Germinal center (tissue), 1 donor: ENCODE measurements around the gene NBEAL1.
A peak's percentile ranks its signal among the peaks of the same experiment; 100 is the strongest.
"Not testable (repeated sequence)": the region's sequence is repeated elsewhere in the genome, so short reads cannot be mapped to it uniquely, and the experiment has no call there.

ENCODE experiments used
- DNase-seq: peaks from one replicate; pipeline ENCODE4 v3.0.0; 2012; ENCODE audit warnings: mixed read lengths, low spot score

NBEAL1 gene

DNA sequence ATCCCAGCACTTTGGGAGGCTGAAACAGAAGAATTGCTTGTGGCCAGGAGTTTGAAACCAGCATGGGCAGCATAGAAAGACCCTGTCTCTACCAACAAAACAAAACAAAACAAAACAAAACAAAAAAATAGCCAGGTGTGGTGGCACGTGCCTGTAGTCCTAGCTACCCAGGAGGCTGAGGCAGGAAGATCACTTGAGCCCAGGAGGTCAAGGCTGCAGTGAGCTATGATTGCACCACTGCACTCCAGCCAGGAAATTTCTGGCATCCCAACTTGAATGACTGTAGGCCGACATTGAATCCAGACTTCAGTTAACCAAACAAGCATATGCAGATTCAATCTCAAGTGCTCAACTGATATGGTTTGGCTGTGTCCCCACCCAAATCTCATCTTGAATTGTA is 215.0 kb downstream of the NBEAL1 start:
- DNase-seq, result not testable (repeated sequence)

DNA sequence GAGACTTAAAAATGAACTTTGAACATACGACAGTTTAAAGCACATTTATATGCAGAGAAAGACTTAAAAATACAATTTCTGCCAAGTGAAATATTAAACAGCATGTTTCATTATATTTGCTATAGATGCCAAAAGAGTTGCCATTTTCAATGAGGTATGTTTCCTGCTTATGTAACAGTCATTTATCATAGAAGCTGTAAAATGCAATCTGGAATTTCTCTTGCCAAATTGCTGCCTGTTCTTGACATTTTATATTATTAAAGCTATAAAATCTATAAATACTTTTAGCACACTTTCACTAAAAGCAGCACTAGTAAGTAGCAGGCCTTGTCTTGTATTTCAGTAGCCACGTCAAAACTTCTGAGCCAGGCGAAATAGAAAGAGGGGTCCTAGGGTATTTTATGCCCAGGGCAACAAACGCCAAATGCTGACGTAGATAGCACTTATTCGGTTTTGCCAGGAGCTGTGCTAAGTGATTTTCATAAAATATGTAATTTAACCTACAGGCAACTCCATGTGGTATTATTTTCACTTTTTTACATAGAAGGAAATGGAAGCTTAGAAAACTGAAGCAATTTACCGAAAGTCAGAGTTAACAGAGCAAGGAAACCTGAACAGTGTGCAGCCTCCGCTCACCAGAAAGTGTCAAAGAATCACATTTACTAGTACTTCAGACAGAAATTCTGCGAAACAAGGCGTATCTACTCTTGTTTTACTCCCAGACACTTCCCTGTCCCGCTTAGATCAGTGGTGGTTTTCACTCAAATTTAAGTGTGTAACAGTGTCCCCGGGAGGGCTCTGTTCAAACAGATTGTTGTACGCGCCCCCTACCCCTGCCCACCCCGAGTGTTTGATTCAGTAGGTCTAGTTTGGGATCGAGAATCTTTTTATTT is 222.9 kb downstream of the NBEAL1 start:
- DNase-seq, result no peak

DNA sequence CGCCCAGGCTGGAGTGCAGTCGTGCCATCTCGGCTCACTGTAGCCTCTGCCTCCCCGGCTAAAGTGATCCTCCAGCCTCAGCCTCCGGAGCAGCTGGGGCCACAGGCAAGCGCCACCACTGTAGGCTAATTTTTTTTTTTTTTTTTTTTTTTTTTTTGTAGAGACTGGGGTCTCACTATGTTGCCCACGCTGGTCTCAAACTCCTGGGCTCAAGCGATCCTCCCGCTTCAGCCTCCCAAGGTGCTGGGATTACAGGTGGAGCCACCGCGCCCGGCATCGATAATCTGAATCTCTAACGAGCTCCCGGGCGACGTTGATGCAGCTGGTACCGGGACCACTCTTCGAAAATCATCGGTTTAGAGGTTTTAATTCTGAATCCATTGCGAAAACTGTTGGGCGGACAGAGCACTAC is 223.6 kb downstream of the NBEAL1 start:
- no peak for DNase-seq

DNA sequence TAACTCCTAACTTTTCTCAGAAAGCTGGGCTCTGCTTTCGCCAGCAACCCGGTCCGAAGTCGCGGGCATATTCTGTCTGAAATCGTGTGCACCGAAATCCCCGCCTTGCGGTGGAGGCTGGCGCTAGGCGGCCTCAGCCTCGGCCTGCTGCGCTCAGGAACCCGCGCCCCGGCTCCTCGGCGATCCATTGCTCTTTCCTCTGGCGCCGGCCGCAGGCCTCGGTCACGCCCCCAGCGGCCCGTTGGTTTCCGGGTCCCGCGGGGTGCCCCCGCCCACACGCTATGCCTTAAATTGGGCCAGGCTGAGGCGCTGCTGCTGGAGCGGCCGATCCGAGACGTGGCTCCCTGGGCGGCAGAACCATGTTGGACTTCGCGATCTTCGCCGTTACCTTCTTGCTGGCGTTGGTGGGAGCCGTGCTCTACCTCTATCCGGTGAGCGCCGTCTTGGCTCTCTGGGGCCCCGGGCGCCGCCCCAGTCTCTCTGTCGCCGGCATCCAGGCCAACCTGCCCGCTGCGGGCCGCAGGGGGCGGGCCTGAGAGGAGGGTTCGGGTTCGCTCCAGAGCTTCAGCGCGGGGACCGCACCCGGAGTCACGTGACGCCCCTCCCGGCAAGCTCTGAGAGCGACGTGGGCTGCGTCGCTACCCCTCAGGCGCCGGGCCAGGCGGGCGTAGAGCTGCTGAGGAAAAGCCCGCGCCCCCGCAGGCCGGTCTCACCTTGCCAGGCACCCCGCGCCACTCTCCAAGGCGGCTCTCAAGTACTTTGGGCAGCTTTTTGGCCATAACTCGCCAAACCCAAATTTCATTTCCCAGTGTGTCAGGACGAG is 224.2 kb downstream of the NBEAL1 start, which contains the start of gene CYP20A1:
Gene CYP20A1, plus strand, starts transcription at position 315 of the 823 bp plus-strand sequence. Its CDS starts 45 bp downstream, at position 360.
- DNase-seq, result peak; percentile 92

DNA sequence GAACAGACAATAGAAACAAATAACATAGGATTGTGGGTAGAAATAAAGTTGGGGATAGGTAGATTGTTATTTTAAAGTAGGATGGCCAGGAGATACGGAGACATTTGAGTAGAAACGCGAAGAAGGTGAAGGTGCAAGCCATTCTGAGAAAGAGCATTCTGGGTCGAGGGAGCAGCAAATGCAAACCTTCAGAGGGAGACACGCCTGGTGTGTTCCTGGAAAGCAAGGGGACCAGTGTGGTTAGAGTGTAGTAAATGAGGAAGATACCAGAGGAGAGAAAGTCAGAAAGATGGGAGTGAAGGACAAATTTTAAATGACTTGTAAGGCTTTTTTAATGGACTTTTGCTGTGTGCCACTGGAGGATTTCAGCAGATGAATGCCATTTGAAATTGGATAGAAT is 225.8 kb downstream of the NBEAL1 start:
- no peak for DNase-seq

DNA sequence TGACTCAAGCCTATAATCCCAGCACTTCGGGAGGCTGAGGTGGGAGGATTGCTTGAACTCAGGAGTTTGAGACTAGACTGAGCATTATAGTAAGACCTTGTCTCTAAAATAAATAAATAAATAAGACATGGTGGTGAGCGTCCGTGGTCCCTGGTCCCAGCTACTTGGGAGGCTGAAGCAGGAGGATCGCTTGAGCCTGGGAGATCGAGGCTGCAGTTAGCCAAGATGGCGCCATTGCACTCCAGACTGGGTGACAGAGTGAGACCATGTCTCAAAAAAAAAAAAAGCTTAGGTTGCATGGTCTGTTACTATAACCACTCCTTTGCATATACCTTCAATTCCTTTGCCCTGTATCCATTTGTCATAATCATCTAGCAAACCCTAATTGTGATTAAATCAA is 227.8 kb downstream of the NBEAL1 start:
- DNase-seq, result no peak

DNA sequence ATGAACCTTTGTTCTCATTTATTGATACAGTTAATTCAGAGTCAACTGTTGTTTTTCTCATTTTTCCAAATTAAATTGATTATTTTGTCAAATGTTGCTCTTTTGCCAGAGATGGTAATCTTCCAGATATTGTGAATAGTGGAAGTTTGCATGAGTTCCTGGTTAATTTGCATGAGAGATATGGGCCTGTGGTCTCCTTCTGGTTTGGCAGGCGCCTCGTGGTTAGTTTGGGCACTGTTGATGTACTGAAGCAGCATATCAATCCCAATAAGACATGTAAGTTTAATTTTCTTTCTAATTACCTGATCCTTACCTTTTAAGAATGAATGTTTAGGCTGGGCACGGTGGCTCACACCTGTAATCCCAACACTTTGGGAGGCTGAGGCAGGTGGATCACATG is 232.0 kb downstream of the NBEAL1 start:
- no peak for DNase-seq

DNA sequence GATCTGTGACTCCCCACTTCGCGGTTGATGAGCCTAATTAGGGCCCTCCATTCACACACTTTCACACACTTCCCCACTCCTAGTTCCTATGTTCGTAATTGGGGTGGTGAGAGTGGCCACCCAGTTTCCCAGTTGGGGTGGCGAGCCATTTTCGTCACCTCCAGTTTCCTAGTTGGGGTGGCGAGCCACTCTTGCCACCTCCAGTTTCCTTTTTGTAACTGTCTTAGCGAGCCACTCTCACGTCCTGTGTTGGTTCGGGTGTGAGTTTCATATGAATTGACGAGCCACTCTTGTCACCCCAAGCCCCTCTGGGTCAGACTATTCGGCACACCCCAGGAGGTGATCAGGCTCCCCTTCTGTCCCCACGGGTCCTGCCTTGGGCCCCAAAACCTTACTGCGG is 238.1 kb downstream of the NBEAL1 start:
- DNase-seq, result no peak

DNA sequence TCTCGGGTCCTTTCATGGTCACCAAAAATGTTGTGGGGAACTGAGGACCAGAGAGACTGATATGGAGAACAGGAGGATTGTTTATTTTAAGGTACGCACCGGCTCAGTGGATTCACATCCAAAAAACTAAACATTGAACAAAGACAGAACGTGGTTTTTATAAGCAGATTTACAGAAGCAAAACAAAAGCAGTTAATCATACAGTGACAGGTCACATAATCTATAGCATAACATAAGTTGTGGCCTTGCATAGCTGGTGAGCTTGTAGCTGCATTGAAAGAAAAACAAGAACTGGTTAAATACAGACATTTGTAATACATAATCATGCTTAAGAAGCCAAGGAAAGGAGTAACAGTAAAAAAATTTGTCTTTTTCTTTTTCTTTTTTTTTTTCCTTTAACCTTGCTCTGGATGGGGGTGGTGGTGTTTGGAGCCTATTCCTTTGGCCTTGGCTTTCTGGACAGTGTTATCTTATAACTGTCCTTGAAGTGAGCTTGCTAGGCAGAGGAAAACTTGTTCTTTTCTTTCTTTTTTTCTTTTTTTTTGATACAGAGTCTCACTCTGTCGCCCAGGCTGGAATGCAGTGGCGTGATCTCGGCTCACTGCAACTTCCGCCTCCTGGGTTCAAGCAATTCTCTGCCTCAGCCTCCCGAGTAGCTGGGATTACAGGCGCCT is 238.9 kb downstream of the NBEAL1 start:
- DNase-seq, result not testable (repeated sequence)

DNA sequence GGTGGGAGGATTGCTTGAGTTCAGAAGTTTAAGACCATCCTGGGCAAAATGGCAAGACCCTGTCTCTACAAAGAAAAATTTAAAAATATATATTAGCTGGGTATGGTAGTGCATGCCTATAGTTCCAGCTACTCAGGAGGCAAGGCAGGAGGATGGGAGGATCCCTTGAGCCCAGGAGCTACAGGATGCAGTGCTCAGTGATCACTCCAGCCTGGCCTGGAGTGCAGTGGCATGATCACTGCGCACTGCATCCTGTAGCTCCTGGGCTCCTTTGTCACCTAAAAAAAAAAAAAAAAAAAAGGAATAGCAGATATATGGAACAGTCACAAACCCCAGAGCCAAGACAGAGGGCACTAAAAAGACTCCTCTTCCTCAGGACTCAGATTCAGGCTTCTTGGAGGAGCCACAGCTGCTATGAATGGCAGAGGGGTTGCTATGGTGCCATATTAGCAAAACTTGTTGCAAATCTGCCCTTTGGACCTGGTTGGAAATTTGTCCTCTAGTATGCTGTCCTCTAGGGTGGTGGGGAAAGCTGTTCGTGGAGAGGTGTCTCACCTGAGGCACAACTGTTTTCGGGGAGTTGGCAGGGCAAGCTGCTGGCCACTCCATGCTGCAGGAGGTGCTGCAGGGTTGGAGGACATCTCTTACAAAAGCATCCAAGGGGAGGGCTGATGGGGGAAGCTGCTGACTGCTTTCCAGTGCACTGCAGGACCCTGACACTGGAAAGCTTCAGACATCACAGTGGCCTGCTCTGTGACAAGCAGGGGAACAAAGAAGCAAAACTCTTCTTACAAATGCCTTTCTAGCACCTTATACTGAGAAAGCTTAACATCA is 246.9 kb downstream of the NBEAL1 start:
- no peak for DNase-seq
